Endothelial cell of umbilical vein (primary cell): Measurements from ENCODE around the gene SCIMP. TPM values are rescaled to one million over a fixed set of nuclear protein-coding genes. Genes with fewer than 3 reads are reported as not detected.
A peak's percentile ranks its signal among the peaks of the same experiment; 100 is the strongest.

Experiments used
- BruUV-seq: library from RNA; stranded (reverse); fragments of 400-500 nt; replicated peaks from 2 replicates; lab custom pipeline; 2021; lab: Mats Ljungman, UMichigan
- CTCF ChIA-PET: fragments of 300-600, 350-600 bp; sonication (Branson Sonifier 250); formaldehyde crosslinking; loops from one replicate; lab custom pipeline; 2021; ENCODE audit warnings: antibody characterized with exemption, inconsistent platforms; lab: Charles Lee
- POLR2A ChIA-PET: fragments of 300-600, 350-600 bp; sonication (Branson Sonifier 250); formaldehyde crosslinking; loops from one replicate; lab custom pipeline; 2021; ENCODE audit warnings: antibody characterized with exemption, inconsistent platforms; lab: Charles Lee
- DNase-seq: peaks from one replicate; pipeline ENCODE4 v3.0.0-alpha.2; 2011; ENCODE audit warnings: low read depth, low spot score
- FAIRE-seq: peaks from 2 replicates; lab custom pipeline; 2011; peaks lifted over from hg19 to GRCh38; lab: Jason Lieb, UNC
- H2AFZ ChIP-seq: 2 replicates; pipeline ENCODE4 v1.6.0; 2012; ENCODE audit warnings: low read depth, low read length, control low read depth, inconsistent platforms
- H3K27ac ChIP-seq: 2 replicates; pipeline ENCODE4 v1.5.1; 2011; ENCODE audit warnings: low read depth, mild to moderate bottlenecking, control low read depth, low read length, moderate library complexity; ENCODE audit not compliant: insufficient read depth
- H3K27me3 ChIP-seq, 2 experiments: 2 replicates each; pipeline versions ENCODE4 v1.6.0 to v1.6.1; 2011; ENCODE audit warnings: low read length in 2 of 2, mixed read lengths in 1 of 2; ENCODE audit not compliant: control insufficient read depth in 2 of 2, insufficient read depth in 2 of 2
- H3K36me3 ChIP-seq, 2 experiments: 2 replicates in 1 of 2; 3 replicates in 1 of 2; pipeline ENCODE4 v1.5.1; 2011; ENCODE audit warnings: low read length in 2 of 2, mild to moderate bottlenecking in 1 of 2, moderate library complexity in 1 of 2; ENCODE audit not compliant: control insufficient read depth in 2 of 2, insufficient read depth in 2 of 2; ENCODE audit errors: extremely low read depth in 1 of 2
- H3K4me1 ChIP-seq: 3 replicates; pipeline ENCODE4 v1.5.1; 2011; ENCODE audit warnings: mild to moderate bottlenecking, low read length; ENCODE audit not compliant: control insufficient read depth, insufficient read depth; ENCODE audit errors: extremely low read depth
- H3K4me2 ChIP-seq: 2 replicates; pipeline ENCODE4 v1.6.1; 2011; ENCODE audit warnings: low read length, control low read depth, mixed read lengths; ENCODE audit not compliant: insufficient read depth
- H3K4me3 ChIP-seq, 3 experiments: fragments of 200-600 bp in 1 of 3; sonication (generic), shearing (Covaris generic) in 1 of 3; replicated peaks in 1 of 3; 2 replicates each; pipeline ENCODE4 v1.5.1; 2011 to 2016; ENCODE audit warnings: control low read depth in 3 of 3, low read length in 3 of 3, mild to moderate bottlenecking in 2 of 3, inconsistent platforms in 1 of 3, low read depth in 1 of 3, moderate library complexity in 1 of 3; ENCODE audit not compliant: insufficient read depth in 1 of 3
- H3K79me2 ChIP-seq: 2 replicates; pipeline ENCODE4 v1.6.0; 2012; ENCODE audit warnings: low read length, inconsistent platforms; ENCODE audit not compliant: control insufficient read depth, insufficient read depth
- H3K9ac ChIP-seq: replicated peaks from 2 replicates; pipeline ENCODE3; 2011; ENCODE audit warnings: low read length, control low read depth; ENCODE audit not compliant: insufficient read depth; ENCODE audit errors: extremely low read depth
- H3K9me1 ChIP-seq: replicated peaks from 3 replicates; pipeline ENCODE4 v1.6.0; 2011; ENCODE audit warnings: mild to moderate bottlenecking, low read length; ENCODE audit not compliant: control insufficient read depth, insufficient read depth; ENCODE audit errors: extremely low read depth
- H3K9me3 ChIP-seq: replicated peaks from 2 replicates; pipeline ENCODE4 v1.5.1; 2012; ENCODE audit warnings: low read length, inconsistent platforms; ENCODE audit not compliant: control insufficient read depth, insufficient read depth
- H4K20me1 ChIP-seq: replicated peaks from 2 replicates; pipeline ENCODE3; 2011; ENCODE audit warnings: mild to moderate bottlenecking, low read length; ENCODE audit not compliant: control insufficient read depth, insufficient read depth; ENCODE audit errors: extremely low read depth
- CTCF ChIP-seq, 2 donors: IDR thresholded peaks; 1 replicate in 1 of 2; 2 replicates in 1 of 2; pipeline ENCODE4 v1.5.1; 2011; ENCODE audit warnings: low read length in 2 of 2, mild to moderate bottlenecking in 2 of 2, moderate library complexity in 2 of 2, control low read depth in 1 of 2, inconsistent platforms in 1 of 2, low read depth in 1 of 2; ENCODE audit not compliant: insufficient read depth in 1 of 2; ENCODE audit errors: extremely low read depth in 1 of 2
- FOS ChIP-seq: IDR thresholded peaks from 2 replicates; pipeline ENCODE4 v1.6.1; 2011; ENCODE audit warnings: mild to moderate bottlenecking, low read length, moderate library complexity, borderline replicate concordance; ENCODE audit not compliant: insufficient read depth
- GATA2 ChIP-seq: IDR thresholded peaks from 2 replicates; pipeline ENCODE4 v1.7.0; 2011; ENCODE audit warnings: low read depth, mild to moderate bottlenecking, moderate library complexity, mixed read lengths, low read length; ENCODE audit not compliant: insufficient read length, insufficient read depth
- JUN ChIP-seq: IDR thresholded peaks from 2 replicates; pipeline ENCODE4 v1.6.1; 2011; ENCODE audit warnings: borderline replicate concordance, low read depth; ENCODE audit not compliant: insufficient read length, insufficient read depth
- MYC ChIP-seq: IDR thresholded peaks from one replicate; pipeline ENCODE4 v1.6.1; 2011; ENCODE audit warnings: mild to moderate bottlenecking, low read depth, low read length
- POLR2A ChIP-seq: IDR thresholded peaks from 2 replicates; pipeline ENCODE4 v1.6.1; 2012; ENCODE audit warnings: low read depth, mild to moderate bottlenecking, control low read depth, low read length
- POLR2AphosphoS5 ChIP-seq: IDR thresholded peaks from 2 replicates; pipeline ENCODE4 v1.6.1; 2012; ENCODE audit warnings: low read depth, mild to moderate bottlenecking, control low read depth, low read length, moderate library complexity; ENCODE audit not compliant: insufficient read depth
- dilution Hi-C: fragments of 300-500 bp; cut with MboI; formaldehyde crosslinking; loops from one replicate; pipeline ENCODE4 v1.15.0; 2019; ENCODE audit warnings: low sequenced_read_pairs; ENCODE audit not compliant: extremely low pct_ligation_motif_present
- intact Hi-C: fragments of 100-400 bp; cut with micrococcal nuclease; formaldehyde crosslinking; loops from one replicate; pipeline ENCODE4 v1.10.0; 2022
- polyA plus RNA-seq, 4 experiments: library from polyadenylated mRNA; depleted of rRNA in 3 of 4; stranded (reverse) in 3 of 4; unstranded in 1 of 4; fragments of >200 nt; gene quantifications; 2 replicates each; pipeline versions ENCODE4 v1.2.1 to v1.2.3, GENCODE V29; 2011 to 2012; ENCODE audit warnings: missing spikeins in 1 of 4
- total RNA-seq: library from RNA; stranded (reverse); gene quantifications from 2 replicates; pipeline ENCODE4 v1.2.3, GENCODE V29; 2021
- TF ChIP-seq, protein P1 (sequence below): IDR thresholded peaks from 2 replicates; pipeline ENCODE4 v1.6.1; 2011; ENCODE audit not compliant: insufficient read depth, insufficient read length

Gene SCIMP
- total and polyA plus RNA-seq, 2 donors (not counting 3 experiments of a cell fraction or from before 2014, with no cell fraction given) = not detected

DNA sequence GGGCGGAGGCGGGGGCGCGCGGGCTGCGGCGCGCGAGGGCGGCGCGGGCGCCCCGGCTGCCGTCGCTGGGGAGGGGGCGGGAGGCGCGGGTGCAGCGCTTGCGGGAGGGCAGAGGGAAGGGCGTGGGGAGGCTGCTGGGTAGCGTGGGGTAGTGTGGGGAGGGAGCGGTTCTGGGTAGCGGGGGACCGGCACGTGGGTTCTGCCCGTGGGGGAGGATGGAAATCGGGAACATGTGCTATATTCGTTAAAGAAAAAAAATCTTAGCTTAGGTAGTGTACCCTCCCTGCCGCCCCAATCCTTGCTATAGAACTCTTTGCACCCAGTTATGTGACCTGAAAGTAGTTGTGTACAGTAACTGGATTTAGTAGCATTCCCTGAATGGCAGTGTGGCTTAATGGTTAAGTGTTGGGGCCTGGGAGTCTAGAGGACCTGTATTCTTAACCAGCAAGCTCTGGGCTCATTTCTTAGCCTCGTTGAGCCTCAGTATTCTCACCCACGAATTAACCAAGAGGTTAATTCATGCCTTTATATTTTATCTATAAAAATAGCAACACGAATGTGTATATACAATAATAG lies 48.1 kb upstream of the SCIMP start:
- H3K27me3 ChIP-seq = no peaks in the 10 kb centered on the region
- H3K4me2 ChIP-seq = peak overlapping the region; percentile 88
- DNase-seq (peak; percentile 37), FAIRE-seq (no peak)
- H4K20me1 ChIP-seq = no peaks in the 10 kb centered on the region
- peak overlapping the region; percentile 71 to 86 (median 78) for H3K4me3 ChIP-seq
- peak overlapping the region; percentile 80 for H3K9ac ChIP-seq
- H3K27ac ChIP-seq = peak overlapping the region; percentile 69
- BruUV-seq = no TSS peak
- H3K9me3 ChIP-seq = no peaks in the 10 kb centered on the region
- no peaks in the 10 kb centered on the region for H3K36me3 ChIP-seq
- peaks cover 25% of the 10 kb centered on the region for H3K4me1 ChIP-seq
- dilution Hi-C loops (no loop called here), intact Hi-C loops (loop anchor here (5.0 kb wide), 1 partner anchor 135 kb away; the partner anchor contains the start of gene NUP88)
- POLR2A ChIA-PET = no interaction called here
- no peaks in the 10 kb centered on the region for H3K9me1 ChIP-seq
- CTCF ChIA-PET = no interaction called here
- TF ChIP-seq JUN (no peak), GATA2 (no peak), MYC (no peak)
- TF ChIP-seq, protein P1, sequence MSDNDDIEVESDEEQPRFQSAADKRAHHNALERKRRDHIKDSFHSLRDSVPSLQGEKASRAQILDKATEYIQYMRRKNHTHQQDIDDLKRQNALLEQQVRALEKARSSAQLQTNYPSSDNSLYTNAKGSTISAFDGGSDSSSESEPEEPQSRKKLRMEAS = peak; percentile 49
- peak overlapping the region; percentile 81 for H2AFZ ChIP-seq
- H3K79me2 ChIP-seq = peaks cover 55% of the 10 kb centered on the region

GRCh38 chr17:5281814-5282641 lies 47.4 kb upstream of the SCIMP start, which contains the start of gene RABEP1:
RABEP1 (plus strand) TSS chr17:5282284; CDS start chr17:5282487, 203 bp downstream.
- peak within 1 kb of the TSS; percentile 78 to 86 (median 80) for H3K4me3 ChIP-seq
- no TSS peak for BruUV-seq
- no peaks in the 10 kb centered on the region for H3K9me3 ChIP-seq
- peaks cover 25% of the 10 kb centered on the region for H3K4me1 ChIP-seq
- H3K79me2 ChIP-seq = peaks cover 48% of the 10 kb centered on the region
- peak within 1 kb of the TSS; percentile 69 for H3K27ac ChIP-seq
- FAIRE-seq (peak; percentile 80), DNase-seq (peak; percentile 86)
- peak within 1 kb of the TSS; percentile 80 for H3K9ac ChIP-seq
- H2AFZ ChIP-seq = peak within 1 kb of the TSS; percentile 95
- dilution Hi-C loops = no loop called here
- intact Hi-C loops = loop anchor here (5.0 kb wide), 1 partner anchor 135 kb away; the partner anchor contains the start of gene NUP88
- no peaks in the 10 kb centered on the region for H3K9me1 ChIP-seq
- H3K27me3 ChIP-seq = peaks cover 0 to 2% of the 10 kb centered on the region in 2 experiments
- TF ChIP-seq POLR2A = peak; percentile 82
- no peak for TF ChIP-seq FOS
- TF ChIP-seq, protein P1 = peak; percentile 91
- TF ChIP-seq CTCF (IDR thresholded peaks at IDR 0.05; ENCODE audit: extremely low read depth in 1 of 2, insufficient read depth in 1 of 2, low read depth in 1 of 2, low read length in 2 of 2) = no peak
- peak; percentile 75 for TF ChIP-seq POLR2AphosphoS5
- TF ChIP-seq JUN = no peak
- TF ChIP-seq MYC = no peak
- no peak for TF ChIP-seq GATA2
- no peaks in the 10 kb centered on the region for H3K36me3 ChIP-seq
- ChIA-PET POLR2A (interaction anchor here (0.6 kb wide), 1 partner anchor 71 kb away, joined by 3 read pairs; no protein-coding TSS in a partner anchor), CTCF (interaction anchor here (0.9 to 1.1 kb wide), 2 partner anchors 16 to 25 kb away, joined by 4 to 7 read pairs; no protein-coding TSS in a partner anchor)
- H3K4me2 ChIP-seq = peak within 1 kb of the TSS; percentile 88
- H4K20me1 ChIP-seq = no peaks in the 10 kb centered on the region
